HG02973 (cell line): Measurements from ENCODE around the gene AMZ1.
A peak's percentile ranks its signal among the peaks of the same experiment; 100 is the strongest.
"Not testable (repeated sequence)": the region's sequence is repeated elsewhere in the genome, so short reads cannot be mapped to it uniquely, and the experiment has no call there.

Experiments
- ATAC-seq: cut with Tn5 transposase; IDR thresholded peaks from one replicate; pipeline ENCODE4 v1.9.1; 2021; ENCODE audit warnings: moderate library complexity; ENCODE audit not compliant: unreplicated experiment

The AMZ1 gene

GRCh38 chr7:2666588-2667250 is 21.3 kb upstream of the AMZ1 start:
- ATAC-seq = no peak

- ATAC-seq = no peak
Observed at GRCh38 chr7:2667843-2668242, 20.2 kb upstream of the AMZ1 start.

GRCh38 chr7:2668401-2668800 is 19.6 kb upstream of the AMZ1 start:
- ATAC-seq = no peak

DNA sequence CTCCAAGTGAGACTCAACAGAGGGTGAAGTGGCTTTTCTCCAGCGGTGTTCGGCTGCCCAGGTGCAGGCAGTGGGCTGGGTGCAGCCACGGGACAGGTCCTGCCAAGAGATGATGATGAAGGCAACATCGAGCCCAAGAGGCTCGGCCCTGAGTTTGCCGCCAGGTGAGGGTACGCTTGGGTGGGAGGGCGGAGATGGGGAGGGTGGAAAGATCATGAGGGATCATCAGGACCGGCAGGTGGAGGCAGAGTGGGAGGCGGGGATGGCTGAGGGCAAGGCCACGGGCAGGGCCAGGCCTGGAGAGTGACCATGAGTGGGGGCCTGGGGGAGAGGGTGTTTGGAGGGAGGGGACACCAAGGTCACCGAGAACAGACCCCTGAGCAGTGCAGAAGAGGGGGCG is 17.8 kb upstream of the AMZ1 start:
- ATAC-seq = no peak

- ATAC-seq = peak; percentile 50
Observed at GRCh38 chr7:2670720-2671391, 17.1 kb upstream of the AMZ1 start.

DNA sequence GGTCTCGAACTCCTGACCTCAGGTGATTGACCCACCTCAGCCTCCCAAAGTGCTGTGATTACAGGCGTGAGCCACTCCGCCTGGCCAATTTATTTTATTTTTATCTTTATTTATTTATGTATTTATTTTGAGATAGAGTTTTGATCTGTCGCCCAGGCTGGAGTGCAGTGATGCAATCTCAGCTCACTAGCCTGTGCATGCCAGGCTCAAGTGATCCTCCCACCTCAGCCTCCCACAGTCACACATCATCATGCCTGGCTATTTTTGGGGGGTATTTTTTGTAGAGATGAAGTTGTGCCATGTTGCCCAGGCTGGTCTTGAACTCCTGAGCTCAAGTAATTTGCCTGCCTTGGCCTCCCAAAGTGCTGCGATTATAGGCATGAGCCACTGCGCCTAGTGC is 14.8 kb upstream of the AMZ1 start:
- ATAC-seq = not testable (repeated sequence)

DNA sequence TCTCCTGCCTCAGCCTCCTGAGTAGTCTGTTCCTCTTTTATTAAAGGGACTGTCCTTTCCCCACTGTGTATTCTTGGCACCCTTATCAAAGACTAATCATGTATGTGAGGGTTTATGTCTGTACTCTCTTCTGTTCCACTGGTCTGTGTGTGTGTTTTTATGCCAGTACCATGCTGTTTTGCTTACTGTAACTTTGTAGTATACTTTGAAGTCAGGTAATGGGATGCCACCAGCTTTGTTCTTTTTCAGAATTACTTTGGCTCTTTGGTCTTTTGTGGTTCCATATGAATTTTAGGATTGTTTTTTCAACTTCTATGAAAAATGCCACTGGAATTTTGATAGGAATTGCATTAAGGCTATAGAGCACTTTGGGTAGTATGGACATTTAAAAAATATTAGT is 14.1 kb upstream of the AMZ1 start:
- no peak for ATAC-seq

GRCh38 chr7:2675256-2675764 is 12.7 kb upstream of the AMZ1 start:
- no peak for ATAC-seq

DNA sequence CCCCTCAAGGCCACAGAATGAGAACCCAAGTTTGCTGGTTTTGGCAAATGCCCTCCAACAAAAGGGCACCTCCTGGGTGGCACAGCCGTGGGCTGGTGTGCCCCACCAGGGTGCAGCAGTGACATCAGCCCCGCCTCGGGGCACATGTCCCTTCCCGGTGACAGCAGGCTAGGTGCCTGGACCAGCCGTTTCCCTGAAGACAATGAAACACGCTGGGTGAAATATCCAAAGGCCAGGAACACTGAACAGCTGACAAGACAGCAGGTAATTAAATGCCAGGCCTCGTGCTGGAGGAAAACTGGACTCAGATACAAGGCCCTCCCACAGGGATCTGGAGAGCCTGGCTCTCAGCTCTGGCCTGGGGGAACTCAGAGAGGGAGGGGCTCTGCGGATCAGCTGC is 11.4 kb upstream of the AMZ1 start:
- not testable (repeated sequence) for ATAC-seq

DNA sequence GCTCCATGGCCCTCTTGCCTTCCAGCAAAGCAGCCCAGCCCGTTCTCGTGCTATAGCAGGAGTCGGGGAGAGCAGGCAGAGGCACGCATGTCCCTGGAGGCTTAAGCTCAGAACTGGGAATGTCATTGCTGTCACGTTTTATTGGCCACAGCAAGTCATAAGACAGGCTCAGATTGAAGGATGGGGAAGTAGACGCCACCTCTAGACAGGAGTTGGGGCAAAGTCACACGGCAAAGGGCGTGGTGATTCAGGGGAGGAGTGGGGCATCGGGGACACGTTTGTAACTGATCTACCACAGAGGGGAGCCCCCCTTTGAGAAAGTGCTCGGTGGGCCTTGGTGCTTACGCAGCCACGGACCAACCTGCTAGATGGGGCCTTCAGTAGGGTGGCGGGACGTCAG is 9.5 kb upstream of the AMZ1 start:
- ATAC-seq = not testable (repeated sequence)

- ATAC-seq = not testable (repeated sequence)
Observed at GRCh38 chr7:2679135-2680127, 8.6 kb upstream of the AMZ1 start.

GRCh38 chr7:2680256-2680655 is 7.7 kb upstream of the AMZ1 start:
- ATAC-seq = no peak

DNA sequence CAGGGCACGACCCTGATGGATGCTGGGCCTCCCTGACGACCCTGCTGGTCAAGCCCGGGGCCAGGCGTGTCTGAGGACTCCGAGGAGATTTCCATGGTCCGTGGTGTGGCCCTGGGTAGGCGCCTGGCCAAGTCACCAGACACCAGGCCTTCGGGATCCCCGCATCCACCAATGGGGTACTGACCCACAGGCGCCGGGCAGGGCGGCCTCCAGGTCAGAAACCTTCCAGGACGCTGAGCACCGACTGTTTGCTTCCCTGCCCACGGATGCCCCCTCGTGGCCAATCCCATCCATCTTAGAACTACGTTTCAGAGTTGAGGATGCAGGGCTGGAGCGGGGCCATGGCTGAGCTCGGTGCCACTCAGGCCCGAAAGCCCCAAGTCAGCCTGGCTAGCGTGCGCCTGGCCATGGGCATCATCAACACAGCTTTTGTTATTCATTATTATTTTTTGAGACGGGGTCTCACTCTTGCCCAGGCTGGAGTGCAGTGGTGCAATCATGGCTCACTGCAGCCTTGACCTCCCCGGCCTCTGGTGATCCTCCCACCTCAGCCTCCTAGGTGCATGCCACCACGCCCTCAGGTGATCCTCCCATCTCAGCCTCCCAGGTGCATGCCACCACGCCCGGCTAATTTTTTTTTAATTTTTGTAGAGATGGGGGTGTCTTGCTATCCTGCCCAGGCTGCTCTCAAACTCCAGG is 7.1 kb upstream of the AMZ1 start:
- no peak for ATAC-seq

DNA sequence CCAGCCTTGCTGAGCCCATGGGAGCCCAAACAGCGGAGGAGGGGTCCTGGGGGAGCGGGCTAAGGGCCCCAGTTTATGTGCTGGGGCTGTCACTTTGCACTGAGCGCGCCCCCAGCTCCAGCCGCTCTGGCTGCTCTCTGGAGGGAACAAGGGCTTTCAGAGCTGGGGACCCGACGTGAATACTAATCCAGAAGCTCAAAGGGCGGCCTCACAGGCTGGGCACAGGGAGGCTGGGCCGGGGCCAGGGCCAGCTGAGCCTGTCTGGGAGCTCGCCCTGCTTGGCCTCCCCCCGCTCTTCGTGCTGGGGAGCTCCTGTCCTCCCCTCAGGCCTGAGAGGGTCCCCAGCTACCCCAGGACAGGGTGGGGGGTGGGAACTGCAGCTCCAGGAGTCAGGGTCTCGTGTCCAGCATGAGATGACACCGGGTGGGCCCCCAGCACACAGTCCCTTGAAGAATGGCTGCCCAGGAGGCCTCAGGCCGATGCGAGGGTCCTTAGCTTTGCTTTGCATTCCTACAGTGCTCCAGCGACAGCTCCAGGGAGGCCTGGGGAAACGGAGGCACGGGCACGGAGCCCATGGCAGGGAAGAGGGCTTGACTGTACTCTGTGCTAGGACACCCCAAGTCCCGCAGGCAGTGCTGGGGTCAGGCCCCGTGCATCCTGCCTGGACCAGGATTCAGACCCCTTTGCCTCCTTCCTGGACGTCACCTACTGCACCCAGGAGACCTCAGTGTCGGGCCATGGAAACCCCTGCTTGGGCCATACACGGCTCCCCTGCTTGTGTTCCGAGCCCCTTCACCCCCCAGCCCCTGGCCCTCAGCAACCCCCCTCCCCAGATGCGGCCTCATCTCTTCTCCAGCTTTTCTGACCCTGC is 5.8 kb upstream of the AMZ1 start:
- ATAC-seq = no peak

DNA sequence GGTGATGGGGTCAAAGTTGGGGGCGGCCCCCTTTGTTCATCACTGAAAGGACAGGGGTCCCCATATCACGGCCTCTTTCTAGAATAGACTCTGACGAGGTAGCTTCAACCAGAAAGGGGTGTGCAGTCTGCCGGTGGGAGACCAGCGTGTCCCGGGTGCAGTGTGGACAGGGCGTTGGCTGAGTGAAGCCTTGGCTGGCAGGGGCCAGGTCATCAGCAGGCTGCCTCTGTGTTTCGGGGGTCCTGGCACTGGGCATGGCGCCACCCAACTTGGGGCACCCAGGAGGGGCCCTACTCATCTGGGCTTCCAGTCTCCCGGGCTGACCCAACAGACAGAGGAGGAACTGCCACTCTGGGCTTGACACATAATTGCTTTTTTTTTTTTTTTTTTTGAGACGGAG is 3.5 kb upstream of the AMZ1 start:
- ATAC-seq = no peak

DNA sequence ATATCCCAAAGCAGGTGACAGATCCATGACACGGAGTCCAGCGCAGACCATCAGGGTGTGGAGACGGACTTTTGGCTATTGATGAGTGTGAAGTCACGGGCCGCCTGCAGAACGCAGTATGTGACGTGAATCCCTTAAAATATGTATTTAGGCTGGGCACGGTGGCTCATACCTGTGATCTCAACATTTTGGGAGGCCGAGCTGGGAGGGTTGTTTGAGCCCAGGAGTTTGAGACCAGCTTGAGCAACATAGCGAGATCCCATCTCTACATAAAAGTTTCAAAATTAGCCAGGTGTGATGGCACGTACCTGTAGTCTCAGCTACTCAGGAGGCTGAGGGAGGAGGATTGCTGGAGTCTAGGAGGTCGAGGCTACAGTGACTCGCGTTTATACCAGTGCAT is 1.9 kb upstream of the AMZ1 start:
- ATAC-seq = no peak

DNA sequence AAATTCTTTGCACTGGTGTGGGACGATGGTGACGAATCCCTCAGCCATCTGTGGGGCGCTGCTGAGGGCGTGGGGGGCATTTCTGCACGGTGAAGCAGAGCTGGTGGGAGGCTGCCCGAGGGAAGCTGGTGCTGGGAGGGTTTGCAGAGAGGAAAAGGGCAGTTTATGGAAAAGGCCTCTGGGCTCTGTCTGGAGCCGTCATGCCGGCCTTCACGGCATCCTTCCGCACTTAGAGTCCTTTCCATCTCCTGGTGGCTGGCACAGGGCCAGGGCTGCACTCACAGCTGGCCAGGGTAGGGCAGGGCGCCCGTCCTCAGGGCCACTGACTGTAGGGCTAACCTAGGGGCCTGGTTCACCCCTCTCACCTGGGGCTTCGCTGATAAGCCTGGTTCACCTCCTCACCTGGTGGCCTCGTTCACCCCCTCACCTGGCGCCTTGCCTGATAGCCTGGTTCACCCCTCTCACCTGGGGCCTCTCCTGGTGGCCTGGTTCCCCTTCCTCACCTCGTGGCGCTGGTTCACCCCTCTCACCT is 598 bp upstream of the AMZ1 start:
- ATAC-seq = no peak

DNA sequence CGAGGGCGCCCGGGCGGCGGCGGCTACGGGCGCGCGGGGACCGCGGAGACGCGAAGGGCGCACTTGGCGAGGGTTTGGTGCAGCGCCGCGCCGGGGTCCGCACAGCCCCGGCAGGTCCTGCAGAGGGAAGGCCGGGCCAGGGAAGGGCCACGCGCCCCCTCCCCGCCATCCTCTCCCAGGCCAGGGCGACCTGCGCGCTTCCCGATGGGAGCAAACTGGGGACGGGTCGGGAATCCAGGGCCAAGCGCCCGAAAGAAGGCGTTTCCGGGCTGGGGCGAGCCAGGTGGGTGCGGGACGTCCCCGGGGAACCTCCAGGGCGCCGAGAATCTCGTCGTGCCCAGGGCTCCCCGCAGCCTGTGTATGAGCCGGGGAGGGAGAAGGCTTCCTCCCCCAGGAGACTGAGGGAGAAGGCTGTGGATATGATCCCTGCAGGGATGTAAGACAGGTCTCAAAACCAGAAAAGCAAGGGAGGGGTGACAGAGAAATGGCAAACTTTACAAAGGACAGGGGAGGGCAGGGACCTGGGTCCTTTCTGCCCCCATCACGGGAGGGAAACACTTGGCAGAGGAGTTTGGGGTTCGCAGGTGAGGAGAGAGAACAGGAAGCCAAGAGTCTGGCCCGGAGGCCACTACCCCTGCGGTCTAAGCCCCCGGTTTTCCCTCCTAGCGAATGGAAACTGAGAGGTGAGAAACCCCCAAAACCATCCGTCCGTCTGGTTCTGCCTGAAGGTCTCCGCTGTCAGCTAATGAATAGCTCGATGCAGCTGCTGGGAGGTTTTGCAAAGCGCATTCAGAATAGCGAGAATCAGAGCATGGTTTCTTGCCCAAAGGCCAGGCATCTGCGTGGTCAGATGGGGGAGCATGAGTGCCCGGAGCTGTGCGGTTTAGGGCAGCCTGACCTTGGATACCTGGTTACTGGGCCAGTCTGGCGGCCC is 674 bp downstream of the AMZ1 start:
- ATAC-seq = peak; percentile 59
